GM12875 (cell line): ENCODE data around the gene CALR3.
"Not testable (repeated sequence)": the region's sequence is repeated elsewhere in the genome, so short reads cannot be mapped to it uniquely, and the experiment has no call there.

Experiments
- H3K4me3 ChIP-seq: one replicate; pipeline ENCODE4 v1.5.1; 2011; ENCODE audit warnings: low read depth, low read length, control low read depth
- TF ChIP-seq, protein P1 (sequence below): IDR thresholded peaks from 2 replicates; pipeline ENCODE4 v1.5.1; 2011; ENCODE audit warnings: low read depth, mild to moderate bottlenecking, control low read depth, inconsistent platforms, low read length, moderate library complexity, borderline replicate concordance; ENCODE audit not compliant: insufficient read depth

CALR3 gene

GRCh38 chr19:16473875-16474392, 22.0 kb downstream of the CALR3 start:
- TF ChIP-seq, protein P1, sequence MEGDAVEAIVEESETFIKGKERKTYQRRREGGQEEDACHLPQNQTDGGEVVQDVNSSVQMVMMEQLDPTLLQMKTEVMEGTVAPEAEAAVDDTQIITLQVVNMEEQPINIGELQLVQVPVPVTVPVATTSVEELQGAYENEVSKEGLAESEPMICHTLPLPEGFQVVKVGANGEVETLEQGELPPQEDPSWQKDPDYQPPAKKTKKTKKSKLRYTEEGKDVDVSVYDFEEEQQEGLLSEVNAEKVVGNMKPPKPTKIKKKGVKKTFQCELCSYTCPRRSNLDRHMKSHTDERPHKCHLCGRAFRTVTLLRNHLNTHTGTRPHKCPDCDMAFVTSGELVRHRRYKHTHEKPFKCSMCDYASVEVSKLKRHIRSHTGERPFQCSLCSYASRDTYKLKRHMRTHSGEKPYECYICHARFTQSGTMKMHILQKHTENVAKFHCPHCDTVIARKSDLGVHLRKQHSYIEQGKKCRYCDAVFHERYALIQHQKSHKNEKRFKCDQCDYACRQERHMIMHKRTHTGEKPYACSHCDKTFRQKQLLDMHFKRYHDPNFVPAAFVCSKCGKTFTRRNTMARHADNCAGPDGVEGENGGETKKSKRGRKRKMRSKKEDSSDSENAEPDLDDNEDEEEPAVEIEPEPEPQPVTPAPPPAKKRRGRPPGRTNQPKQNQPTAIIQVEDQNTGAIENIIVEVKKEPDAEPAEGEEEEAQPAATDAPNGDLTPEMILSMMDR, result no peak
- H3K4me3 ChIP-seq, result no peak overlapping the region

- TF ChIP-seq, protein P1, result no peak
- no peak overlapping the region for H3K4me3 ChIP-seq
Measured at GRCh38 chr19:16472992-16473391, 23.0 kb downstream of the CALR3 start.

- peak overlapping the region; percentile 79 for H3K4me3 ChIP-seq
Measured at GRCh38 chr19:16472559-16472899, 23.4 kb downstream of the CALR3 start.

GRCh38 chr19:16470911-16471811, 24.8 kb downstream of the CALR3 start:
- peak overlapping the region; percentile 94 for H3K4me3 ChIP-seq
- TF ChIP-seq, protein P1, result no peak

DNA sequence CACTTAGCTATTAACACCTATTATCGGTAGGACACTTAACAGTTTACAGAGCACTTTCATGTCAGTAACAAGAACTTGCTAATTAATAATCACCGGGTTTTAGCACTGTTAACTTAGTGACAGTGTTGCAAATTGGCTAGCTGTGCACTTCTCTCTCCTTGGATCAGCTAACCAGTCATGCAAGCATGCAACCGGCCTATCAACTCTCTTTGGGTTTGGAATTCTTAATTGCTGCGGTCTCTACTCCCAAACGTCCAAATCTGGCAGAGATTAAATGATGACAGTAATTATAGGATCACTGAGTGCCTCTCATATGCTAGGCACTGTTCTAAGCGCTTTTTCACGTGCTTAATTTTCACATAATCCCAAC, 25.4 kb downstream of the CALR3 start:
- TF ChIP-seq, protein P1, result no peak
- peak overlapping the region; percentile 94 for H3K4me3 ChIP-seq

- H3K4me3 ChIP-seq, result no peak overlapping the region
- TF ChIP-seq, protein P1, result no peak
Measured at GRCh38 chr19:16467581-16467980, 28.4 kb downstream of the CALR3 start.

DNA sequence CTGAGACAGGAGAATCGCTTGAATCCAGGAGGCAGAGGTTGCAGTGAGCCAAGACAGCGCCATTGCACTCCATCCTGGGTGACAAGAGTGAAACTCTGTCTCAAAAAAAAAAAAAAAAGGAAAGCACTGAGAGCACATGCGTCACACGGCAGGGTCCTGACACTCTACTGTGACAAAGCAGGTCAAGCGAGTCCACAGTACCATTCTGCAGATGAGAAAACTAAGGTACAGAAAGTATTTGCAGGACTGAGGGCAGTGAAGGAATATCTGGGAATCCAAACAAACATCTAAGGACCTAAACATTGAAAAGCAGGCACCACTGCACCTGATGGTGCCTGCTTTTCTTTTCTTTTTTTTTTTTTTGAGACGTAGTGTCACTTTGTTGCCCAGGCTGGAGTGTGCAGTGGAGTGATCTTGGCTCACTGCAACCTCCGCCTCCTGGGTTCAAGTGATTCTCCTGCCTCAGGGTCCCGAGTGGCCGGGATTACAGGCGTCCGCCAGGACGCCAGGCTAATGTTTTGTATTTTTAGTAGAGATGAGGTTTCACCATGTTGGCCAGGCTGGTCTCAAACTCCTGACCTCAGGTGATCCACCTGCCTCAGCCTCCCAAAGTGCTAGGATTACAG, 29.1 kb downstream of the CALR3 start:
- H3K4me3 ChIP-seq, result not testable (repeated sequence)

DNA sequence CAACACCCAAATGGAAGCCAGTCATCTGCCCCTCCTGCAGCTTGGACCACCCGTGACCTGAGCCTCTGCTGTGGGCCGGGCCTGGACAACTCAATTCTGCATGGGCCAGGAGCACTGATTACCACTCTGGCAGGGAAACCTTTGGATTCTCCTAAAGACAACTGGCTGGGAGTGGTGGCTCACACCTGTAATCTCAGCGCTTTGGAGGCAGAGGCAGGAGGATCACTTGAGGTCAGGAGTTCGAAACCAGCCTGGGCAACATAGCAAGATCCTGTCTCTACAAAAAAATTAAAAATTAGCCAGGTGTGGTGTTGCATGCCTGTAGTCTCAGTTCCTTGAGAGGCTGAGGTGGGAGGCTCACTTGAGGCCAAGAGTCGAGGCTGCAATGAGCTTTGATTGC, 30.7 kb downstream of the CALR3 start:
- TF ChIP-seq, protein P1, result no peak
- no peak overlapping the region for H3K4me3 ChIP-seq
